Right lobe of liver (tissue), 6 donors: Measurements from ENCODE around the gene VAMP3. TPM values are rescaled to one million over a fixed set of nuclear protein-coding genes. Genes with fewer than 3 reads are reported as not detected.

ENCODE experiments used
- ATAC-seq, 4 donors: fragments of 200-7000 bp; cut with Tn5 transposase; one replicate each; pipeline ENCODE4 v1.9.1; 2020; ENCODE audit warnings: mild to moderate bottlenecking in 4 of 4, moderate library complexity in 4 of 4
- DNase-seq, 3 donors: peaks; one replicate each; pipeline ENCODE4 v3.0.0-alpha.2; 2020
- H3K27ac ChIP-seq, 3 donors: fragments of 200-600 bp; one replicate each; pipeline ENCODE4 v1.8.0; 2022
- H3K27me3 ChIP-seq, 2 donors: fragments of 200-600 bp; one replicate each; pipeline ENCODE4 v1.8.0; 2022
- H3K36me3 ChIP-seq, 4 donors: fragments of 200-600 bp; sonication (generic) in 1 of 4; one replicate each; pipeline versions ENCODE4 v1.5.1 to v1.8.0; 2017 to 2022; ENCODE audit warnings: control low read depth in 1 of 4
- H3K4me1 ChIP-seq, 4 donors: fragments of 200-600 bp; sonication (generic) in 1 of 4; one replicate each; pipeline versions ENCODE4 v1.5.1 to v1.8.0; 2017 to 2022; ENCODE audit warnings: control low read depth in 1 of 4
- H3K4me3 ChIP-seq, 3 donors: fragments of 200-600 bp; one replicate each; pipeline ENCODE4 v1.8.0; 2022
- H3K9me3 ChIP-seq, 4 donors: fragments of 200-600 bp; sonication (generic) in 1 of 4; one replicate each; pipeline versions ENCODE4 v1.5.1 to v1.8.0; 2017 to 2022; ENCODE audit warnings: control low read depth in 1 of 4
- POLR2A ChIP-seq: fragments of 450-650 bp; IDR thresholded peaks from one replicate; pipeline ENCODE4 v1.6.1; 2017; ENCODE audit warnings: antibody characterized with exemption, mild to moderate bottlenecking
- WGBS: methylation state at CpG from one replicate; pipeline ENCODE4 v1.1.6; 2018; ENCODE audit warnings: low coverage, low lambda C conversion rate; ENCODE audit not compliant: insufficient coverage; ENCODE audit errors: missing lambda C conversion rate; 5-methylcytosine and 5-hydroxymethylcytosine counted together
- intact Hi-C, 2 donors: fragments of 100-400 bp; cut with DNase I; formaldehyde crosslinking; loops; one replicate each; pipeline versions ENCODE4 v1.11.2 to v1.14.1; 2022
- total RNA-seq, 6 experiments: library from RNA; depleted of rRNA in 2 of 6; stranded (reverse); fragments of >200 nt in 2 of 6; fragmentation: NEBNext Ultra II Directional in 3 of 6; extraction: Animal tissue kit (Norgen Biotek cat#: 25700) in 3 of 6; gene quantifications; one replicate each; pipeline versions ENCODE4 v1.1.0 to v1.2.4, GENCODE V29; 2016 to 2023
- TF ChIP-seq, protein P1 (sequence below), 4 donors: fragments of 200-600 bp in 3 of 4; fragments of 450-650 bp in 1 of 4; IDR thresholded peaks; one replicate each; pipeline versions ENCODE4 v1.5.1 to v1.8.0; 2016 to 2022; ENCODE audit warnings: antibody characterized with exemption in 4 of 4, mild to moderate bottlenecking in 2 of 4
- donor health status: DM: no; HTN: yes; CAD: no.
- donor health status: DM: no; HTN: no; CAD: no.
- donor health status: DM: no; HTN: no; CAD: no.
- donor health status: DM: no; HTN: yes; CAD: no.
- donor health status: DM: no; HTN: yes; CAD: no.

VAMP3 gene
- total RNA-seq, 6 experiments from 2014 or later, result 28.2 to 39.9 (median 31.7) TPM

- H3K4me3 ChIP-seq, result no peak overlapping the region
- no peaks in the 10 kb centered on the region for H3K36me3 ChIP-seq
- no peak for DNase-seq
- no peak for ATAC-seq
- intact Hi-C loops, result no loop called here
- WGBS, result 50% methylated on average over 2 of the region's 2 CpGs
- H3K27ac ChIP-seq, result no peak overlapping the region
- H3K4me1 ChIP-seq, result peaks cover 0 to 12% (median 2%) of the 10 kb centered on the region in 4 donors
- H3K27me3 ChIP-seq, result no peaks in the 10 kb centered on the region
- H3K9me3 ChIP-seq, result no peaks in the 10 kb centered on the region
- no peak for TF ChIP-seq POLR2A
- TF ChIP-seq, protein P1, sequence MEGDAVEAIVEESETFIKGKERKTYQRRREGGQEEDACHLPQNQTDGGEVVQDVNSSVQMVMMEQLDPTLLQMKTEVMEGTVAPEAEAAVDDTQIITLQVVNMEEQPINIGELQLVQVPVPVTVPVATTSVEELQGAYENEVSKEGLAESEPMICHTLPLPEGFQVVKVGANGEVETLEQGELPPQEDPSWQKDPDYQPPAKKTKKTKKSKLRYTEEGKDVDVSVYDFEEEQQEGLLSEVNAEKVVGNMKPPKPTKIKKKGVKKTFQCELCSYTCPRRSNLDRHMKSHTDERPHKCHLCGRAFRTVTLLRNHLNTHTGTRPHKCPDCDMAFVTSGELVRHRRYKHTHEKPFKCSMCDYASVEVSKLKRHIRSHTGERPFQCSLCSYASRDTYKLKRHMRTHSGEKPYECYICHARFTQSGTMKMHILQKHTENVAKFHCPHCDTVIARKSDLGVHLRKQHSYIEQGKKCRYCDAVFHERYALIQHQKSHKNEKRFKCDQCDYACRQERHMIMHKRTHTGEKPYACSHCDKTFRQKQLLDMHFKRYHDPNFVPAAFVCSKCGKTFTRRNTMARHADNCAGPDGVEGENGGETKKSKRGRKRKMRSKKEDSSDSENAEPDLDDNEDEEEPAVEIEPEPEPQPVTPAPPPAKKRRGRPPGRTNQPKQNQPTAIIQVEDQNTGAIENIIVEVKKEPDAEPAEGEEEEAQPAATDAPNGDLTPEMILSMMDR (IDR thresholded peaks at IDR 0.05), result no peak
These were observed 2.5 kb upstream of the VAMP3 start for GRCh38 chr1:7768583-7768982.

GRCh38 chr1:7769673-7770412 is 1.3 kb upstream of the VAMP3 start:
- no peaks in the 10 kb centered on the region for H3K9me3 ChIP-seq
- ATAC-seq (no peak), DNase-seq (no peak)
- no peak overlapping the region for H3K4me3 ChIP-seq
- H3K4me1 ChIP-seq, result peaks cover 0 to 12% (median 2%) of the 10 kb centered on the region in 4 donors
- H3K36me3 ChIP-seq, result peaks cover 0 to 4% (median 0%) of the 10 kb centered on the region in 4 donors
- 81% methylated on average over 12 of the region's 12 CpGs for WGBS
- TF ChIP-seq POLR2A, result no peak
- TF ChIP-seq, protein P1 (IDR thresholded peaks at IDR 0.05), result no peak
- no peak overlapping the region for H3K27ac ChIP-seq
- intact Hi-C loops, result no loop called here
- H3K27me3 ChIP-seq, result no peaks in the 10 kb centered on the region

GRCh38 chr1:7770669-7770996 is 463 bp upstream of the VAMP3 start:
- H3K4me3 ChIP-seq, result peak overlapping the region; percentile 86 to 96 (median 90)
- peak in 3 of 4 donors; percentile 26 to 49 (median 32) for ATAC-seq
- intact Hi-C loops, result no loop called here
- WGBS, result 3% methylated on average over 6 of the region's 6 CpGs
- H3K36me3 ChIP-seq, result peaks cover 0 to 4% (median 0%) of the 10 kb centered on the region in 4 donors
- no peaks in the 10 kb centered on the region for H3K9me3 ChIP-seq
- H3K27ac ChIP-seq, result peak overlapping the region; percentile 45 to 92 (median 87)
- no peaks in the 10 kb centered on the region for H3K27me3 ChIP-seq
- H3K4me1 ChIP-seq, result peaks cover 0 to 12% (median 2%) of the 10 kb centered on the region in 4 donors
- DNase-seq, result no peak
- TF ChIP-seq, protein P1 (IDR thresholded peaks at IDR 0.05), result no peak
- TF ChIP-seq POLR2A, result no peak

GRCh38 chr1:7771823-7772299 is 765 bp downstream of the VAMP3 start:
- TF ChIP-seq, protein P1 (IDR thresholded peaks at IDR 0.05), result no peak
- TF ChIP-seq POLR2A, result no peak
- intact Hi-C loops, result no loop called here
- peak overlapping the region; percentile 75 to 92 (median 87) for H3K27ac ChIP-seq
- H3K9me3 ChIP-seq, result no peaks in the 10 kb centered on the region
- 7% methylated on average over 12 of the region's 12 CpGs for WGBS
- no peaks in the 10 kb centered on the region for H3K27me3 ChIP-seq
- ATAC-seq, result peak in 2 of 4 donors; percentile 29 to 40
- peaks cover 0 to 4% (median 0%) of the 10 kb centered on the region in 4 donors for H3K36me3 ChIP-seq
- no peak for DNase-seq
- H3K4me3 ChIP-seq, result peak overlapping the region; percentile 86 to 96 (median 90)
- H3K4me1 ChIP-seq, result peaks cover 0 to 12% (median 2%) of the 10 kb centered on the region in 4 donors
